Measurements from ENCODE around the gene EDNRB. TPM values are rescaled to one million over a fixed set of nuclear protein-coding genes. Genes with fewer than 3 reads are reported as not detected.

EDNRB gene
- total RNA-seq, 4 donors from 2014 or later = 15.9 to 36.3 (median 20.4) TPM

GRCh38 chr13:77878190-77878589 is 40.4 kb downstream of the EDNRB start:
- no peak overlapping the region for H3K4me3 ChIP-seq (ENCODE audit: low read depth, poor library complexity, severe bottlenecking)
- TF ChIP-seq, protein P1, sequence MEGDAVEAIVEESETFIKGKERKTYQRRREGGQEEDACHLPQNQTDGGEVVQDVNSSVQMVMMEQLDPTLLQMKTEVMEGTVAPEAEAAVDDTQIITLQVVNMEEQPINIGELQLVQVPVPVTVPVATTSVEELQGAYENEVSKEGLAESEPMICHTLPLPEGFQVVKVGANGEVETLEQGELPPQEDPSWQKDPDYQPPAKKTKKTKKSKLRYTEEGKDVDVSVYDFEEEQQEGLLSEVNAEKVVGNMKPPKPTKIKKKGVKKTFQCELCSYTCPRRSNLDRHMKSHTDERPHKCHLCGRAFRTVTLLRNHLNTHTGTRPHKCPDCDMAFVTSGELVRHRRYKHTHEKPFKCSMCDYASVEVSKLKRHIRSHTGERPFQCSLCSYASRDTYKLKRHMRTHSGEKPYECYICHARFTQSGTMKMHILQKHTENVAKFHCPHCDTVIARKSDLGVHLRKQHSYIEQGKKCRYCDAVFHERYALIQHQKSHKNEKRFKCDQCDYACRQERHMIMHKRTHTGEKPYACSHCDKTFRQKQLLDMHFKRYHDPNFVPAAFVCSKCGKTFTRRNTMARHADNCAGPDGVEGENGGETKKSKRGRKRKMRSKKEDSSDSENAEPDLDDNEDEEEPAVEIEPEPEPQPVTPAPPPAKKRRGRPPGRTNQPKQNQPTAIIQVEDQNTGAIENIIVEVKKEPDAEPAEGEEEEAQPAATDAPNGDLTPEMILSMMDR (IDR thresholded peaks at IDR 0.05) = no peak
- no peak for TF ChIP-seq POLR2A (IDR thresholded peaks at IDR 0.05)
- no peak for DNase-seq (ENCODE audit: low spot score in 2 of 2)
- intact Hi-C loops (cut with DNase I; ENCODE audit: low total_unique reads) = no loop called here
- 94 to 97% methylated on average over 1 of the region's 1 CpG for WGBS, 2 donors

- intact Hi-C loops (cut with DNase I; ENCODE audit: low total_unique reads) = no loop called here
- WGBS, 2 donors = 73 to 81% methylated on average over 2 of the region's 2 CpGs
- no peak overlapping the region for H3K4me3 ChIP-seq (ENCODE audit: low read depth, poor library complexity, severe bottlenecking)
- TF ChIP-seq POLR2A (IDR thresholded peaks at IDR 0.05) = no peak
- TF ChIP-seq, protein P1 (IDR thresholded peaks at IDR 0.05) = no peak
- DNase-seq (ENCODE audit: low spot score in 2 of 2) = no peak
Measured at GRCh38 chr13:77876176-77876575, 42.5 kb downstream of the EDNRB start.

GRCh38 chr13:77874406-77874805 is 44.2 kb downstream of the EDNRB start:
- intact Hi-C loops (cut with DNase I; ENCODE audit: low total_unique reads) = no loop called here
- 63 to 70% methylated on average over 4 of the region's 4 CpGs for WGBS, 2 donors
- TF ChIP-seq POLR2A (IDR thresholded peaks at IDR 0.05) = no peak
- TF ChIP-seq, protein P1 (IDR thresholded peaks at IDR 0.05) = no peak
- no peak overlapping the region for H3K4me3 ChIP-seq (ENCODE audit: low read depth, poor library complexity, severe bottlenecking)
- DNase-seq (ENCODE audit: low spot score in 2 of 2) = no peak

GRCh38 chr13:77872995-77873394 is 45.6 kb downstream of the EDNRB start:
- TF ChIP-seq, protein P1 (IDR thresholded peaks at IDR 0.05) = no peak
- no peak for TF ChIP-seq POLR2A (IDR thresholded peaks at IDR 0.05)
- H3K4me3 ChIP-seq (ENCODE audit: low read depth, poor library complexity, severe bottlenecking) = no peak overlapping the region
- WGBS, 2 donors = 77 to 82% methylated on average over 5 of the region's 5 CpGs
- DNase-seq (ENCODE audit: low spot score in 2 of 2) = no peak
- intact Hi-C loops (cut with DNase I; ENCODE audit: low total_unique reads) = no loop called here

- intact Hi-C loops (cut with DNase I; ENCODE audit: low total_unique reads) = no loop called here
- H3K4me3 ChIP-seq (ENCODE audit: low read depth, poor library complexity, severe bottlenecking) = no peak overlapping the region
- DNase-seq (ENCODE audit: low spot score in 2 of 2) = no peak
- no peak for TF ChIP-seq POLR2A (IDR thresholded peaks at IDR 0.05)
- TF ChIP-seq, protein P1 (IDR thresholded peaks at IDR 0.05) = no peak
Measured at GRCh38 chr13:77871596-77871995, 47.0 kb downstream of the EDNRB start.

DNA sequence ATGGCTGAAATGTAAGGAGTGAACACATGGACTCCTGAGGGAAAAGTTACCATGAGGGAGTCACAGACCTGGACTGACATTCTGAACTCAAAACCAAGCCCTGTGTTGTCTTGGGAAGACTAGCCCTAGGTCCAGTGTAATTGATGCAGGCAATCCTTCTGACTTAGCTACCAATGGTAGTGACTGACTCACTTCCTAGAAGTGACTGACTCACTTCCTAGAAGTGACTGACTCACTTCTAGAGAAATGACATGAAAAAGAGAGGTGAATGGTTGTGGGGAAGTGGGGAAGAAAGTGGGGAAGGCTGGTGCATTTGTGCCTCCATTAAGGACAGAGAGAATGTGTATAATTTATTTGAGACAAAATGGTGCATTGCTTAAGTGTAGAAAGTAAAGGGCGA is 49.9 kb downstream of the EDNRB start:
- no peak for TF ChIP-seq POLR2A (IDR thresholded peaks at IDR 0.05)
- TF ChIP-seq, protein P1 (IDR thresholded peaks at IDR 0.05) = no peak
- DNase-seq (ENCODE audit: low spot score in 2 of 2) = no peak
- intact Hi-C loops (cut with DNase I; ENCODE audit: low total_unique reads) = no loop called here
- H3K4me3 ChIP-seq (ENCODE audit: low read depth, poor library complexity, severe bottlenecking) = no peak overlapping the region
- WGBS, 2 donors = 94 to 97% methylated on average over 1 of the region's 1 CpG

All from lower leg skin (tissue), 4 donors.